RPMI8226 (cell line): ENCODE measurements around the gene ZNF783.
"Not testable (repeated sequence)": the region's sequence is repeated elsewhere in the genome, so short reads cannot be mapped to it uniquely, and the experiment has no call there.

Source experiments
- DNase-seq: peaks from one replicate; pipeline ENCODE4 v3.0.0-alpha.2; 2015

The ZNF783 gene

GRCh38 chr7:149306854-149307253, 44.9 kb downstream of the ZNF783 start:
- no peak for DNase-seq

- DNase-seq, result no peak
Observed at GRCh38 chr7:149307775-149308501, 45.9 kb downstream of the ZNF783 start.

- peak; percentile 71 for DNase-seq
Observed at GRCh38 chr7:149310113-149310836, 48.3 kb downstream of the ZNF783 start.

- no peak for DNase-seq
Observed at GRCh38 chr7:149310990-149311573, 49.1 kb downstream of the ZNF783 start.

- no peak for DNase-seq
Observed at GRCh38 chr7:149313981-149314380, 52.0 kb downstream of the ZNF783 start.

GRCh38 chr7:149316606-149317005, 54.6 kb downstream of the ZNF783 start:
- DNase-seq, result no peak

GRCh38 chr7:149317496-149317895, 55.5 kb downstream of the ZNF783 start:
- DNase-seq, result no peak

GRCh38 chr7:149317986-149318672, 56.1 kb downstream of the ZNF783 start:
- no peak for DNase-seq

- no peak for DNase-seq
Observed at GRCh38 chr7:149319376-149319775, 57.4 kb downstream of the ZNF783 start.

- DNase-seq, result no peak
Observed at GRCh38 chr7:149320313-149321124, 58.5 kb downstream of the ZNF783 start.

- not testable (repeated sequence) for DNase-seq
Observed at GRCh38 chr7:149321125-149321905, 59.3 kb downstream of the ZNF783 start.

GRCh38 chr7:149321978-149322541, 60.1 kb downstream of the ZNF783 start:
- no peak for DNase-seq

GRCh38 chr7:149322737-149323136, 60.7 kb downstream of the ZNF783 start:
- DNase-seq, result no peak

- DNase-seq, result no peak
Observed at GRCh38 chr7:149325248-149325647, 63.3 kb downstream of the ZNF783 start.

GRCh38 chr7:149329265-149329664, 67.3 kb downstream of the ZNF783 start:
- DNase-seq, result no peak

- no peak for DNase-seq
Observed at GRCh38 chr7:149329766-149330334, 67.9 kb downstream of the ZNF783 start.

- no peak for DNase-seq
Observed at GRCh38 chr7:149330914-149331567, 69.0 kb downstream of the ZNF783 start.

- not testable (repeated sequence) for DNase-seq
Observed at GRCh38 chr7:149332602-149333320, 70.8 kb downstream of the ZNF783 start.

GRCh38 chr7:149333321-149333717, 71.3 kb downstream of the ZNF783 start:
- DNase-seq, result no peak

- no peak for DNase-seq
Observed at GRCh38 chr7:149334219-149334618, 72.2 kb downstream of the ZNF783 start.
